HCT116 (cell line): ENCODE measurements around the gene CTU1.

Source experiments
- CEBPB ChIP-seq: IDR thresholded peaks from 2 replicates; pipeline ENCODE4 v1.6.1; 2012; ENCODE audit warnings: low read depth
- ELF1 ChIP-seq: IDR thresholded peaks from 2 replicates; pipeline ENCODE4 v1.6.1; 2012; ENCODE audit warnings: low read depth, borderline replicate concordance
- EZH2 ChIP-seq: fragments of 200-600 bp; sonication (generic); IDR thresholded peaks from 2 replicates; pipeline ENCODE4 v1.6.1; 2017; ENCODE audit warnings: antibody characterized with exemption, mixed run types
- JUND ChIP-seq: IDR thresholded peaks from 2 replicates; pipeline ENCODE4 v1.6.1; 2012
- POLR2A ChIP-seq: IDR thresholded peaks from 2 replicates; pipeline ENCODE4 v1.7.0; 2011; ENCODE audit warnings: borderline replicate concordance; ENCODE audit not compliant: insufficient read depth, insufficient read length; ENCODE audit errors: extremely low read depth
- RAD21 ChIP-seq: IDR thresholded peaks from 2 replicates; pipeline ENCODE4 v1.6.1; 2012; ENCODE audit warnings: low read depth, mild to moderate bottlenecking
- SRF ChIP-seq: IDR thresholded peaks from 2 replicates; pipeline ENCODE4 v1.6.1; 2012; ENCODE audit warnings: low read depth
- TF ChIP-seq, protein P1 (sequence below), 3 experiments: fragments of 200-600 bp in 1 of 3; sonication (generic) in 1 of 3; IDR thresholded peaks in 2 of 3; conservative IDR thresholded peaks in 1 of 3; 2 replicates each; pipeline ENCODE4 v1.5.1; 2012 to 2017; ENCODE audit warnings: low read depth in 2 of 3, low read length in 2 of 3, antibody characterized with exemption in 1 of 3, borderline replicate concordance in 1 of 3, control low read depth in 1 of 3, mild to moderate bottlenecking in 1 of 3, mixed read lengths in 1 of 3, mixed run types in 1 of 3, moderate library complexity in 1 of 3; ENCODE audit not compliant: insufficient read depth in 1 of 3

DNA sequence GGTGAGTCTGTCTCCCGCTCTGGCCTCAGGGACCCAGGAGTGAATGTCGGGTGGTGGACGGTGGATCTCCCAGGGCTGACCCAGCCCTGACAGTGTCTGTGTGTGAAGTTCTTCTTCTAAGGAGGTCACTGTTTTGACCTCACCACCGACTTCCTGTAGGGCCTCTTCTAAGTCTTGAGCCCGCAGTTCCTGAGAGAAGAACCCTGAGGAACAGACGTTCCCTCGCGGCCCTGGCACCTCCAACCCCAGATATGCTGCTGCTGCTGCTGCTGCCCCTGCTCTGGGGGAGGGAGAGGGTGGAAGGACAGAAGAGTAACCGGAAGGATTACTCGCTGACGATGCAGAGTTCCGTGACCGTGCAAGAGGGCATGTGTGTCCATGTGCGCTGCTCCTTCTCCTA is 33.9 kb upstream of the CTU1 start, which contains the start of gene SIGLEC7:
- TF ChIP-seq ELF1, result no peak
- TF ChIP-seq, protein P1, sequence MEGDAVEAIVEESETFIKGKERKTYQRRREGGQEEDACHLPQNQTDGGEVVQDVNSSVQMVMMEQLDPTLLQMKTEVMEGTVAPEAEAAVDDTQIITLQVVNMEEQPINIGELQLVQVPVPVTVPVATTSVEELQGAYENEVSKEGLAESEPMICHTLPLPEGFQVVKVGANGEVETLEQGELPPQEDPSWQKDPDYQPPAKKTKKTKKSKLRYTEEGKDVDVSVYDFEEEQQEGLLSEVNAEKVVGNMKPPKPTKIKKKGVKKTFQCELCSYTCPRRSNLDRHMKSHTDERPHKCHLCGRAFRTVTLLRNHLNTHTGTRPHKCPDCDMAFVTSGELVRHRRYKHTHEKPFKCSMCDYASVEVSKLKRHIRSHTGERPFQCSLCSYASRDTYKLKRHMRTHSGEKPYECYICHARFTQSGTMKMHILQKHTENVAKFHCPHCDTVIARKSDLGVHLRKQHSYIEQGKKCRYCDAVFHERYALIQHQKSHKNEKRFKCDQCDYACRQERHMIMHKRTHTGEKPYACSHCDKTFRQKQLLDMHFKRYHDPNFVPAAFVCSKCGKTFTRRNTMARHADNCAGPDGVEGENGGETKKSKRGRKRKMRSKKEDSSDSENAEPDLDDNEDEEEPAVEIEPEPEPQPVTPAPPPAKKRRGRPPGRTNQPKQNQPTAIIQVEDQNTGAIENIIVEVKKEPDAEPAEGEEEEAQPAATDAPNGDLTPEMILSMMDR (IDR thresholded peaks at IDR 0.05 in 2 of 3, conservative IDR thresholded peaks at IDR 0.05 in 1 of 3; ENCODE audit: borderline replicate concordance in 1 of 3, insufficient read depth in 1 of 3, low read depth in 2 of 3, low read length in 2 of 3), result no peak
- TF ChIP-seq RAD21, result no peak
- TF ChIP-seq CEBPB, result no peak
- no peak for TF ChIP-seq SRF
- TF ChIP-seq POLR2A, result no peak
- TF ChIP-seq JUND, result no peak
- no peak for TF ChIP-seq EZH2
